GM19455 (cell line): ENCODE measurements around the gene MS4A13.
A peak's percentile ranks its signal among the peaks of the same experiment; 100 is the strongest.
"Not testable (repeated sequence)": the region's sequence is repeated elsewhere in the genome, so short reads cannot be mapped to it uniquely, and the experiment has no call there.

ENCODE experiments used
- ATAC-seq: cut with Tn5 transposase; IDR thresholded peaks from one replicate; pipeline ENCODE4 v1.9.1; 2021; ENCODE audit not compliant: unreplicated experiment

MS4A13 gene

DNA sequence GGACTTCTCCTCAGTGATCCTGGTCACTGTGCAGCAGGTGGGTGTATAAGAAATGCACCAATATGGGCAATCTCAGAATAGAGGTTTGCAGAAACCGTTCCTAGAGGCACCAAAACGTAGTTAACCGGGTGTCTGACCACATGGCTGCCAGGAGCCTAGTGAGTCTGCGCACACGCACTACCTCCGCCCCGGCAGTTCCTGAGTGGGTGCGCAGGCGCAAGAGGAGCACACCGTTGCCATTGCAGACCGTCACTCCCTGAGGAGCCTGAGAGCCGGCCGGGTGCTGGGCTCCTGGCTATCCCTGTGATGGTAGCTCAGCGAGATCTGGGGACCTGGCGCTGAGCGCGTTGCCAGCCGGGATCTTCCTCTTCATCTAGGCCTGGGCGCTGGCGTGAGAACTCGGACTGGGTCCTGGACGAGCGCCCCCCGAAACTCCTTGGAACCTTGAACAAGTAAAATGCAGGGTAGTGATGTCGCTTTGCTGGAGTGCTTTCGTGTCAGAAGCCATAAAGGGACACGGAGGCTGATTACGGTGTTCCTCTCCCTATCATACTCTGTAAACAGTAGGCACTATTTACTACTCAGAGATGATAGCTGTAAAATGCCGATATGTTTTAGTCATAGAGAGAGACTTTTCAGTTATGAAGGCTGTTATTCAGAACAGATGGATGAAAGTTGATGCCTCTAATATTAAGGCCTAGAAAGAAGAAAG, at the start of gene MS4A13:
Gene MS4A13, plus strand, starts transcription at position 249 of the 712 bp plus-strand sequence. CDS start 2,692 bp downstream, outside the sequence.
- no peak for ATAC-seq

GRCh38 chr11:60468829-60469228, 46.4 kb upstream of the MS4A13 start:
- ATAC-seq = no peak

GRCh38 chr11:60469723-60470122, 45.5 kb upstream of the MS4A13 start:
- no peak for ATAC-seq

GRCh38 chr11:60477035-60477445, 38.2 kb upstream of the MS4A13 start:
- ATAC-seq = no peak

DNA sequence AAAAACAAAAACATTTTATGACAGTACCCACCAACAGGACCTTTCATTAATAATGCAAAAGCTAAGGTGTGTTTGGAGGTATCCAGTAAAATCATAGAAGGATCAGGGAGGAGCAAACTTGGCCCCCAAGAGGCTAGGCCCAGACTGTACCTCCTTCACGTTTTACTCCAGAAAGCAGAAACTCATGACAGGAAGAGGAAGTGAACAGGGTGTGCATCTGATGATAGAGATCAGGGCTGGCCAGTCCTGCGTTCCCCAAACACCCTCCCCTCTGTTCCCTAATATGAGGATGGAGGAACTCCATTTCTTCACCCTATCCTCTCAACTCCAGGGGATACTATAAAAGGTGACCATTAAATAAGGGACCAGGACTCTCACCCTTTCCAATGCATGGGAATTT, 32.8 kb upstream of the MS4A13 start:
- no peak for ATAC-seq

GRCh38 chr11:60485987-60486386, 29.2 kb upstream of the MS4A13 start:
- peak; percentile 86 for ATAC-seq

- ATAC-seq = no peak
These were observed 22.6 kb upstream of the MS4A13 start, which contains the start of gene MS4A12 for GRCh38 chr11:60492488-60493009. TSS of gene MS4A12 (plus strand) at chr11:60492778. CDS start at chr11:60497319, 4,541 bp downstream.

- no peak for ATAC-seq
These were observed 21.7 kb upstream of the MS4A13 start for GRCh38 chr11:60493454-60493853.

DNA sequence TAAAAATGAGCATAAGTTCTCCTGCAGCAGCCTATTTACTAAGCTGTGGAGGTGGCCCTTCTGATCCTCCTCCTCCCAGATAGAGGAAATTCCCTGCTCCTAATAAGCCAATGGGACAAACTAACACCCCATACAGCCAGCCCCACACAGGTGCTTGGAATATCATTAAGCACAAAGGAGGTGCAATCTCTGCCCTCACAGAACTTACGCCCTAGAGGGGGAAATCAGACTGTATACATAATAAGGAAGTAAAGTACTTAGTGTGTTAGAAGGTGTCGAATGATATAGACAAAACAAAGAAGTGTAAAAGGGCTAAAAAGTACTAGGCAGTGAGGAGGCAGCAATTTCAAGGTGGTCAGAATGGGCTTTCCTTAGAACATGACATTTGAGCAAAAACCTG, 16.8 kb upstream of the MS4A13 start:
- no peak for ATAC-seq

DNA sequence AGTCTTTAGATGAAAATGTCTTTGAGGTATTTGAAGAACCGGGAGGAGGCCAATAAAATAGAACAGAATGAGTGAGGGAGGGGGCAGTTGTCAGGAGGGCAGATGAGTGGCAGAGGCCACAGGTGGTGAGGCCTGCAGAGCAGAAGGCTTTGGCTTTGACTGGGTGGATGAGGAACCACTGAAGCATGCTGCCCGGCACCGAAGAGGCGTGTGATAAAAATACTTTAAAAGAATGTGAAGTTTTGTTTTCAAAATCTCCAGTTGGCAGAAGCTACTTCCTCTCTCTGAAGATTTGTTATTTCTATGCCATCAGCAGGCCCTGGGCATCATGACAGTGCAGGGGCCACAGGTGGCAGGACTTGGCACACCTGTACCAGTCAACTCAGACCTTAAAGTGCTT, 16.3 kb upstream of the MS4A13 start:
- no peak for ATAC-seq

DNA sequence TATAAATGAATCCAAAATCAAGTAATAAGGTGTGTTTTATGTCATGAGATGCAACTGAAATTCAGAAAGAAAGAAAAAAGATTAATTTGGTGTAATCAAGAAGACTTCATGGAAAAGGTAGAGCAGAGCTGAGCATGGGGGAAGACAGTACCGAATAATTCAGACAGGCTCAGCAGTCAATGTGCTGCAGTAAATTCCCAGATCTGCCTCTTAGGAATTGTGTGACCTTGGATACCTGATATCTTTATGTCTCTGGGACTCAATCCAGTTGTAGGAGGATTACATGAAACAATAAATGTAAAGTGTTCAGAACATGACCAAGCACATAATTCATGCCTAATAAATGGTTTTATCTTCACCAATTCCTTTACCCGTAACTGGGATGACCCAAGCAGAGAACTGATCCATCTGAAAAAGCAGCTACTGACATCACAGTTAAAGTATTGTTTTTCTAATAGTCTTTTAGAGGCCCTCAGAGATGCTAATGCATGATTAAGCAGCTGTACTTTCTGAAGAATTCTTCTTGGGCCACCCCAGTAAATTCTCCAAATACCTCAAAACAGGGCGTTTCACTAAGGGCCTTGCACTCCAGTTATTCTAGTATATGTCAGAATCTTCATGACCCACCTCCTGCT, 14.8 kb upstream of the MS4A13 start:
- no peak for ATAC-seq

- ATAC-seq = no peak
These were observed 12.9 kb upstream of the MS4A13 start for GRCh38 chr11:60502221-60502775.

DNA sequence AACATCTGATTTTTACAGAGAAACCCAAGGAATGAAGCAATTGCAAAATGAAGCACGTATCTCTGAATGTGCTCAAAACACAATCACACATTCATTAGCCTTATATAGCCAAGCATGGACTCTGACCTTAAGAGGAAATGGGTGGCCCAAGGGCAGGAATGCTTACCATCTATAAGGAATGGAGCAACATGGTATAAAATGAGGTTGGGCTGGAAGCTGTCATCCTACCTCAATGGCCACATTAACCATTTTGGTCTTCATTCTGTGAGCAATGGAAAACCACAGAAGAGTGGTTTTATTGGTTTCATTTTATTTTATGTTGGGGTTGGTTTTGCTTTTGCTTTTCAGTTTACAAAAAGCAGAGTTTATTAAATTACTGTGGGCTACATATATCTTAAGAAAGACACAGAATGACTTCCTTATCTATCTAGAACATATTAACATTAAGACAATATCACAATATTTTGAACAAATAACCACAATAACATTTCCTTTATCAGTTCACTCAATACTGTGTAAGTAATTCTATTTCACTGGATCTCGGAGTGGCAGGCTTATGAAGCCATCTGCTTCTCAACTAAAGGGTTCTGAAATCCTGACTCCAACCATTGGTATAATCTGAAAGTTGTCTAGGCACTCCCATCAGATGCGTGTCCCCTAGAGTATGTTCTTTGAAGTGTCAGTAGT, 10.8 kb upstream of the MS4A13 start:
- ATAC-seq = no peak

DNA sequence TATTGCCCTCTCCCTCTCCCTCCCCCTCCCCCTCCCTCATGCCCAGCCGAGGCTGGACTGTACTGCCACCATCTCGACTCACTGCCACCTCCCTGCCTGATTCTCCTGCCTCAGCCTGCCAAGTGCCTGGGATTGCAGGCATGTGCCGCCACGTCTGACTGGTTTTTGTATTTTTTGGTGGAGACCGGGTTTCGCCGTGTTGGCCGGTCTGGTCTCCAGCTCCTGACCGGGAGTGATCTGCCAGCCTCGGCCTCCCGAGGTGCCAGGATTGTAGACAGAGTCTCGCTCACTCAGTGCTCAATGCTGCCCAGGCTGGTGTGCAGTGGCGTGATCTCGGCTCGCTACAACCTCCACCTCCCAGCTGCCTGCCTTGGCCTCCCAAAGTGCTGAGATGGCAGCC, 5.6 kb upstream of the MS4A13 start:
- not testable (repeated sequence) for ATAC-seq

DNA sequence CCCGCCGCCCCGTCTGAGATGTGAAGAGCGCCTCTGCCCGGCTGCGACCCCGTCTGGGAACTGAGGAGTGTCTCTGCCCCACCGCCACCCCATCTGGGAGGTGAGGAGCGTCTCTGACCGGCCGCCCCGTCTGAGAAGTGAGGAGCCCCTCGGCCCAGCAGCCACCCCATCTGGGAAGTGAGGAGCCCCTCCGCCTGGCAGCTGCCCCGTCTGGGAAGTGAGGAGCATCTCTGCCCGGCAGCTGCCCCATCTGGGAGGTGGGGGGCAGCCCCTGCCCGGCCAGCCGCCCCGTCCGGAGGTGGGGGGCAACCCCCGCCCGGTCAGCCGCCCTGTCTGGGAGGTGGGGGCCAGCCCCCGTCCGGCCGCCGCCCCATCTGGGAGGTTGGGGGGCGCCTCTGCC, 5.0 kb upstream of the MS4A13 start:
- not testable (repeated sequence) for ATAC-seq

DNA sequence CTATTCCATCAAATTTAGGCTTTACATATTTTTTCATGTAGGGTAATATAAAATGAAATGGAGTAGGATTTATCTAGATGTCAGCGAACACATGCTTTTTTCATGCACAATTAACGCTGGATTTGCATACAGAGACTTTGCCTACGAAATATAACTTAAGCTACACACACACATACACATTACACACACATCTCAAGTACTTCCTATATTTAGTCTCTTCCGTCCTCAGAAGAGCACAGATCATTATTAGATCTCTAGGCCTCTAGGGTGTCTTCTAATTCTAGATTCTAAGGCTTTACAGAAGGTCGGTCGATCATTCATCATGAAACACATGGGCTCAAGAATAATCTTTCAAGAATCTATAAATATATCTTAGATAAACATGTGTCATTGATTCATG, 3.8 kb upstream of the MS4A13 start:
- no peak for ATAC-seq

- ATAC-seq = no peak
These were observed 2.5 kb upstream of the MS4A13 start for GRCh38 chr11:60512651-60513225.

GRCh38 chr11:60513496-60514460, 1.4 kb upstream of the MS4A13 start:
- ATAC-seq = no peak

- ATAC-seq = no peak
These were observed 13.3 kb downstream of the MS4A13 start for GRCh38 chr11:60528465-60528864.

DNA sequence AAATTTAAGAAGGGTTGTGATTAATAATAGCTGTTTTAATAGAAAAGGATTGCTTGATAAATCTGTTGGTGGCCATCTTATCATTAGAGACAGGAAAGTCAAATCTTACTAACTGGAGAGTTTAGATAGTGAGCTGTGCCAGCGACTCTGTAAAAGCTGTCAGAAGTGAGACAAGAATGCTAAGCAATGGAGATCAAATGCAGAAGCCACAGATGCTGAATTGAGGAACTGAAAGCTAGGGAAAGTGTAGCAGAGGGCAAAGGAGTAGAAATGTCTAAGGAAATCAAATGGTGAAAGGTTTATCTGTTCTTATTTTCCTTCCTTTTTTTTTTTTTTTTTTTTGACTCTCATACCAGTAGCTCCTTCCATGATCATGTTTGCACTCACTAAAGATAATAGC, 13.7 kb downstream of the MS4A13 start:
- no peak for ATAC-seq
